Endometrial microvascular endothelial cells (primary cell): ENCODE measurements around the gene ZNF593. TPM values are rescaled to one million over a fixed set of nuclear protein-coding genes. Genes with fewer than 3 reads are reported as not detected.

Experiments used
- in situ Hi-C: cut with HindIII; loops from 2 replicates; pipeline ENCODE4 v1.10.0; 2017; ENCODE audit warnings: low sequenced_read_pairs, low pct_unique_long_range_greater_than_20kb; ENCODE audit errors: inconsistent ontology term
- total RNA-seq: library from RNA; depleted of rRNA; stranded (reverse); fragments of >200 nt; gene quantifications from one replicate; pipeline ENCODE4 v1.2.3, GENCODE V29; 2015; ENCODE audit errors: inconsistent ontology term

ZNF593 gene
- total RNA-seq, 1 donor from 2014 or later = 49.0 TPM

DNA sequence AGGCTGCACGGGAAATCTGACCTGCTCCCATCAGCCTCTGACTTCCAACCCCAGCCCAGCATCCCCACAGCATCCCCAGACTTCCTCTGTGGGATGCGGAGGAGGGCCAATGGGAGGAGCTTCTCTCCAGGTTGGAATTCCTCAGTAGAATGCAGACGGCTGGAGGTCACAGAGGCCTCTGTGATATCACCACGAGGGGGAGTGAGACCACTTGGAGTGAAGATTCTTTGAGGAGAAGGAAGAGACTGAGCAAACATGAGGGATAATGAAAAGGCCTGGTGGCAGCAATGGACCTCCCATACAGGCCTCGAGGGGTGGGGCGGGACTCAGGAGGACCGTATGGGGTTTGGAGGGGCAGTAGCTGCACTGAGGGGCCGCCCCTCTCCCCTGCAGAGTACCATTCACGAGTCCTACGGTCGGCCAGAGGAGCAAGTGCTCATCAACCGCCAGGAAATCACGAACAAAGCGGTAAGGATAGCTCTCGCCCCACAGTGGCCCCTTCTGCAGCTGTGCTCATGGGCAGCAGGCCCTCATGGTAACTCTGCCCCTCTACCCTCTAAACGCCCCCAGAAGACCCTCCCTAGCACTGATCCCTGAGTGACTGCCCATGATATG is 20.8 kb downstream of the ZNF593 start, which contains the start of gene CATSPER4:
CATSPER4 (plus strand) TSS at position 230 of the 615 bp plus-strand sequence; CDS start at position 256, 26 bp downstream.
- in situ Hi-C loops = no loop called here

DNA sequence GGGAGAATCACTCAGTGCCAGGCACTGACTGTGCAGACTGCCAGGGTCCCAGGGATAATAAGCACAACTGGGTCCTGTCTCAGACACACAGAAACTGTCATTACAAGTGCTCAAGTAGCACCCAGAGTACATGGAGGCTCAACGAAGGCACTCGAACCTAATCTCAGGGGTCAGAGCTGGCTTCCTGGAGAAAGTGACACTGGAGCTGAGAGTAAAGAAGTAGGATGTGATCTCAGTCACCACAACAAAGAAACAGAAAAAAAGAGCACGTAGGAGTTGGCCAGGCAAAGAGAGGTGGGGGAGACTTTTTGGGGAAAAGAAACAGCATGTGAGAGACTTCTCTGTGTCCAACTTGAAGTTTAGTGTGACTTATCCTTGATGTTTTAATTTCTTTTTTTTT is 22.0 kb downstream of the ZNF593 start:
- in situ Hi-C loops = no loop called here

DNA sequence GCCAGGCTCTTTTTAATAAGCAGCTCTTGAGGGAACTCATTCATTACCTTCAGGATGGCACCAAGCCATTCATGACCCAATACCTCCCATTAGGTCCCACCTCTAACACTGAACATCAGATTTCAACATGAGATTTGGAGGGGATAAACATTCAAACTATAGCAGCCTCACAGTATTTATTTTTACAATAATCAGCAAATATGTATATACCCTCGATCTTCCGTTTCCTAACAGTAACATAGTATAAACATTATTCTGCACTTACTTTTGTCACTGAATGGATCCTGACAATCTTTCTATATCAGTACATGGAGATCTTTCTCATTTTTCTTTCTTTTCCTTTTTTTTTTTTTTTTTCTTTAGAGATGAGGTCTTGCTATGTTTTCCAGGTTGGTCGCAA is 26.1 kb downstream of the ZNF593 start:
- in situ Hi-C loops = no loop called here

DNA sequence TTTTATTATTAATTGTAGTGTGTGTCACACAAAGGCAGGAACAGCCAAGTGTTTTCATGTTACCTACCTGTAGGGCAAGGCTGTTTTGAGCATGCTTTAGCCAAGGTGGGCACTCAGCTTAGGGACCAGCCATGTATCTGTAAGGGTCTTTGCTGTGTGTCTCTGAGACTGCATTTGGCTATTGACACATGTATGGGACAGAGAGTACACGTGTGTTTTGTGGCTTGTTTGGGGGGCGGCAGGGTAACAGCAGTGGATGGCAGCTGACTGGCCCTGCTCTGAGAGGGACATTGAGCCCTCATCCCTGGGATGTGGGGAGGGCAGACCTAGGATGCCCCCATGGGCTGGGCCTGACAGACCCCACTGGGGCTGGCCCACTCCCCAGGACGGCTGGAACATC is 27.6 kb downstream of the ZNF593 start:
- in situ Hi-C loops = no loop called here

DNA sequence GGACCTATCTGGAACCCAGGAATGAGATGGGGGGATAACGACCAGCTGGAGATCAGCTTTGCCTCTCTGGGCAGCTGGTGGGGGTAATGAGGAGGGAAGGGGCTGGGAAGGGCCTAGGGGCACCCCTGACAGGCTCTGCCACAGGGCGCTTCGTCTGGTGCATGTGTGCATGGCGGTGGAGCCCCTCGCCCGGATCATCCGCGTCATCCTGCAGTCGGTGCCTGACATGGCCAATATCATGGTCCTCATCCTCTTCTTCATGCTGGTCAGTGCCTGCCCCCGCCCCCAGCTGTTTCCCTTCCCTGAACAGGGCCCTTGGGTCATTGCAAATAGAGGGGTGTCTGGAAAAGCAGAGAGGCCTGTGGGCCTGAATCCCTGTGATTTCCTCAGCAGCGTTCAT is 28.1 kb downstream of the ZNF593 start:
- in situ Hi-C loops = no loop called here

DNA sequence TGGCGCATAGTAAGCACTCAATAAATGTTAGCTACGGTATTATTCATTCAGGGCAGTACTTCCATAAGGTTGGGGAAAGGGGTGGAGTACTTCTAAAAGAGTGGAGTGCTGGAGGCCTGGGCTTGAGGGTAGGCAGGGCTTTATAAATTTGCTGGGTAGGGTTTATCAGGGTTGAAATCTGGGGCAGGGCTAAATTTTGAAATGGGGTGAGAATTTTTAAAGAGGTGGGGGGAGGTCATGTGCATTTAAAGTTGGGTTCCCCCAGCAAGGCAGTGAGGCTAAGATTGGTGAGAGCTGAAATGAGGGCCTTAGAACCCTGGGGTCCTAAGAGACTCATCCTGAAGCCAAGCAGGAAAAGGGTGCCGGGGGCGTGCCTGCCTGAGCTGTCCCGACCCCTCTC is 30.7 kb downstream of the ZNF593 start:
- in situ Hi-C loops = no loop called here

DNA sequence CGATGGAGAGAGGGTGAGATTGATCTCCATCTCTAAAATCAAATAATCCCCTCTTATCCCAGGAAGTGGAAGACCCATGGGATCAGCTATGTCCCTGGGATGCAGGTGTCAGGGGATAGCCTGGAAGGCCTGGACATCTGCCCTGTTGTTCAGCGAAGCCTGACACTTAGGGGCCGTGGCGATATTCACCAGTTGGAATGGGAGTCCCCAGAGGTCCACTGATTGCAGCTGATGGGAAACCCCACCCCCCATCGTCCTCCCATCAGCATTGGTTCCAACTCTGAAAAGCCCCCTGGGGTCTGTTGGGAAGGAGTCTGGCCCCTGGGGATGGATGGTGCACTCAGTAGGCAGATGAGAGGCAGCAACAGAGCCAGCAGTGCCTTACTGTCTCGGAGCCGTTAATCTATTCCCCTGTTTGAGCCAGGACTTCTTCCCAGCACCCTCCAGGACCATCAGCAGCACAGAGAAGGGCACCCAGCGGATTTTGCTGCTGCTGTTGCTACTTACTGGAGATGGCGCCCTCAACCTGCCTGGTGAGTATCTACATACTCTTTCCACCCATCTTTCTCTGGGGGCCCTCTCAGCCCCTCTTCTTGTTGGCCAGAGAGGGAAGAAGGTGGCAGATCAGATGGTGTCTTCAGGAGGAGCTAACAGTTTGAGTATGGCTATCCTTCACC is 34.1 kb downstream of the ZNF593 start:
- in situ Hi-C loops = no loop called here

DNA sequence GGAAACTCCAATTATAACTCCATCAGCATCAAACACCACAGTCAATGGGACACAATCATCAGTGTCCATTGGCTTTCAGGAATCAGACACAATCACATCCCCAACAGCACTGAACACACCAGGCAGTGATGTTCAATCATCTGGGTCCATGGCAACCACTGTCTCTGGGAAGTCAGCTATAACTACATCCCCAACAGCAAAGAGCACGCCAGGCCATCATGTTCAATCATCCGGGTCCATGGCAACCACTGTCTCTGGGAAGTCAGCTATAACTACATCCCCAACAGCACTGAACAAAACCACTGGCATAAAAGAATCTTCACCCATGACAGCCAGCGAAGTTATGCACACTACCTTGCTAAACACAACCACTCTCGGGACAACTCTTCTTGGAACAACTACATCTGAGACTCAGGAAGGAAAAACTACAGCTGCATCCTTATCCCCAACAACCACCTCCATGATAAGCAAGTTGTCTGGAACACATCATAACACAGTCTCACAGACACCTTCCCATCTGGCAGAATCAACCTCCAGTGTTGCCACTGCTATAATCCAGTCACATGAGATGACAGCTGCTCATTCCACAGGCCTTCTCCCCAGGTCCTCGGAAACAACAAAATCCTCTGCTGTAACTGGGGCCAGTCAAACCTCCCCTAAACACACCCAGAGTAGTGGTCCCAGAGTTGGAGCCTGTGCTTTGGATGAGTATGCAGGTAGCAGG is 40.6 kb downstream of the ZNF593 start:
- in situ Hi-C loops = no loop called here

DNA sequence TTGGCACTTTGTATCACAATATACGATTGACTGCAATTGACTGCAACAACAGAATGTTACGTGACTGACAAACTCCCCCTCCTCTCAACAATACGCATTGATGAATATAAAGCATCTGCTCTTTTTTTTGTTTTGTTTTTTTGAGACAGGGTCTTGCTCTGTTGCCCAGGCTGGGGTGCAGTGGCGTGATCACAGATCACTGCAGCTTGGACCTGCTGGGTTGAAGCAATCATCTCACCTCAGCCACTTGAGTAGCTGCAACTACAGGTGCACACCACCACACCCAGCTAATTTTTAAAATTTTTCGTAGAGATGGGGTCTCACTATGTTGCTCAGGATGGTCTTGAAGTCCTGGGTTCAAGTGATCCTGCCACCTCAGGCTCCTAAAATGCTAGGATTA is 43.0 kb downstream of the ZNF593 start:
- in situ Hi-C loops = no loop called here

DNA sequence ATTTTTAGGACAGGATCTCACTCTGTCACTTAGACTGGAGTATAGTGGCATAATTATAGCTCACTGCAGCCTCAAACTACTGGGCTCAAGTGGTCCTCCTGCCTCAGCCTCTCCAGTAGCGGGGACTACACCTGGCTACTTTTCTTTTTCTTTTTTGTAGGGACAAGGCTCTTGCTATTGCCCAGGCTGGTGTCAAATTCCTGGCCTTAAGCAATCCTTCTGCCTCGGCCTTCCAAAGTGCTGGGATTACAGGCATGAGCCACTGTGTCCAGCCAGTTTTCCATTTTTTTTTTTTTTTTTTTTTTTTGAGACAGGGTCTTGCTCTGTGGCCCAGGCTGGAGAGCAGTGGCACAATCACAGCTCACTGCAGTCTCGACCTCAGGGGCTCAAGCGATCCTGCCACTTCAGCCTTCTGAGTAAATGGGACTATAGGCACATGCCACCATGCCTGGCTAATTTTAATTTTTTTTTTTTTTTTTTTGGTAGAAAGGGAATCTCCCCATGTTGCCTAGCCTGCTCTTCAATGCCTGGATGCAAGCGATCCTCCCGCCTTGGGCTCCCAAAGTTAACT is 43.7 kb downstream of the ZNF593 start:
- in situ Hi-C loops = no loop called here

DNA sequence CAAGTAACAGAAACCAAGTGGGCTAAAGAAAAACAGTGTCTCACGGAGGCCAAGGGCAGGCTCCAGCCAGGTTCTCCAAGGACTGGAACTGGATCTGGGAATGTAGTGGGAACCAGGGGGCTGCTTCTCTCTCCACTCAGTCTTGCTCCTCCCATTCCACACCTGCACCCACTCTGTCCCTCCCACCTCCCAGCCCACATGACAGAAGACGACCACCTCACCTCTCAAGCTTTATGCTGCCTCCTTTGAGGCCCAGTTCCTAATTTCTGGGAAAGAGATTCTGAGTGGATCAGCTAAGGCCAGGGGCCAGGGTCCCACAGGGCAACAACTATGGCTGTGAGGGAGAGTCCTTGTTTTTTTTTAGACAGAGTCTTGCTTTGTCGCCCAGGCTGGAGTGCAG is 45.5 kb downstream of the ZNF593 start:
- in situ Hi-C loops = no loop called here

DNA sequence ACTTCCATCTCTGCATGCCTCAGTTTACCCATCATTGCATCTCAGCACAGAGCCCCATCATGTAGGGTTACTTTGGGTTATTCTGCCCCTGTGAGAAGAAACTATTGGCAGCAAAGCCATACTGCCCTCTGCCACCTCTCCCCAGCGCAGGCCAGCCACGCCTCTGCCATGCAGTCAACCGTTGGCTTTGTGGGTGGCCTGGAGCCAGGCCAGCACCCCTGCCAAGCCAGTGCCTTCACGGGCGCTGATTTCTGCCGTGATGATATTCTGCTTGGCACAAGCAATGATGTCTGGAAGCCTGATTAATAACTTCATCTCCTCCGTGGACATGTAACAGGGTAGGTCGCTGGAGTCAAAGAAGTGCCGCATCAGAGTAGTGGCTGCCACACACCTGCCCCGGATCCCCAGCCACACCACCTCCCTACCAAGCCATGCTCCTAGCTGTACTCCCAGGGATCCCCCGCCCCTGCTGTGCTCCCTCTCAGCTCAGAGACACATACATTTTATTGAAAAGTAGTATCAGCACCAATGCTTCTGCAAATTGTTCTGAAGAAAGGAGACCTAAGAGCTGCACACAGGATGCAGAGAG is 49.3 kb downstream of the ZNF593 start:
- in situ Hi-C loops = no loop called here

Other genes with a start within 250 kb of the ZNF593 start
- 11.5 TPM for gene PAFAH2, start 171.8 kb upstream of the ZNF593 start, total RNA-seq
- gene EXTL1, start 148.1 kb upstream of the ZNF593 start, total RNA-seq = not detected
- not detected for gene SLC30A2, start 123.8 kb upstream of the ZNF593 start, total RNA-seq
- gene TRIM63, start 102.3 kb upstream of the ZNF593 start, total RNA-seq = not detected
- gene PDIK1L, start 58.1 kb upstream of the ZNF593 start, total RNA-seq = 4.1 TPM
- 1.1 TPM for gene FAM110D, start 10.8 kb upstream of the ZNF593 start, total RNA-seq
- gene C1orf232, start 945 bp upstream of the ZNF593 start, total RNA-seq = not detected
- gene ZNF593OS, start 1.9 kb downstream of the ZNF593 start, total RNA-seq = not detected
- not detected for gene CNKSR1, start 7.6 kb downstream of the ZNF593 start, total RNA-seq
- not detected for gene CATSPER4, start 20.7 kb downstream of the ZNF593 start, total RNA-seq
- gene CEP85, start 64.3 kb downstream of the ZNF593 start, total RNA-seq = 11.7 TPM
- 165 TPM for gene SH3BGRL3, start 110.2 kb downstream of the ZNF593 start, total RNA-seq
- gene UBXN11, start 136.7 kb downstream of the ZNF593 start, total RNA-seq = 2.6 TPM
- gene CD52, start 148.1 kb downstream of the ZNF593 start, total RNA-seq = not detected
- not detected for gene CRYBG2, start 184.2 kb downstream of the ZNF593 start, total RNA-seq
- not detected for gene ZNF683, start 202.8 kb downstream of the ZNF593 start, total RNA-seq
- not detected for gene LIN28A, start 240.9 kb downstream of the ZNF593 start, total RNA-seq